Superior temporal gyrus (tissue), 1 donor: Measurements from ENCODE around the gene ASCL5.

Source experiments
- DNase-seq: peaks from one replicate; pipeline ENCODE4 v3.0.0-alpha.2; 2016; ENCODE audit errors: extremely low spot score

The ASCL5 gene

GRCh38 chr1:201085902-201086735 lies 40.9 kb downstream of the ASCL5 start:
- DNase-seq, result peak; percentile 53

DNA sequence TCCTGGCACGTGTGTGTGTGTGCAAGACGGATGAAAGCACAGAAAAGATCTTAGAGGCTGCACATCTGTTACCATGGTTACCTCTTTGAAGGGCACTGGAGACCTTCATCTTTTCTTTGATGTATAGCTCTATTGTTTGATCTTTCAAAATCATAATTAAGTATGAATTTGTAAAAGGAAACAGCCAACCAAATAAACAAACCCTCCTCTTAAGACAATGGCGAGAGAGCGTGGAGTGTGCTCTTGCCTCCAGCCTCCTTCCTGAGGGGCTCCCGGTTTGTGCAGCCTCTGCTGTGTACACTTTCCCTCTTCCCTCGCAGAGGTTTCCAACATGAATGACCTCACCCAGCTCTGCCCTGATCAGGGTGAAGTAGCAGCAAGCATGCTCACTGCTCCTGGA lies 42.7 kb downstream of the ASCL5 start:
- no peak for DNase-seq

DNA sequence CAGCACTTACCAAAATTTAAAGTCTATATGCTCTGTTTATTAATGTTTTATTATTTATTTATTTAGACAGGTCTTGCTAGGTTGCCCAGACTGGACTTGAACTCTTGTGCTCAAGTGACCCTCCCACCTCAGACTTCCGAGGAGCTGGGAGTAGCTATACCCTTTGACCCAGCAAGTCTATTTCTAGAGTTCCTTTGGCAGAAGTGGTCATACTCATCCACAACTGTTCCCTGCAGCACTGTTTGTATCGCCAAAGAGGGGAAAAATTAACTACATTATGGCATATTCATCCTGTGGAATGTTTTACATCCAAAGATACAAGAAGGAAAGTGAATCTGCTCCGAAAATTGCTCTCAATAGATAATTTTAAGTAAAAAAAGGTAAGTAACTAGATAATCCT lies 43.2 kb downstream of the ASCL5 start:
- DNase-seq, result no peak

DNA sequence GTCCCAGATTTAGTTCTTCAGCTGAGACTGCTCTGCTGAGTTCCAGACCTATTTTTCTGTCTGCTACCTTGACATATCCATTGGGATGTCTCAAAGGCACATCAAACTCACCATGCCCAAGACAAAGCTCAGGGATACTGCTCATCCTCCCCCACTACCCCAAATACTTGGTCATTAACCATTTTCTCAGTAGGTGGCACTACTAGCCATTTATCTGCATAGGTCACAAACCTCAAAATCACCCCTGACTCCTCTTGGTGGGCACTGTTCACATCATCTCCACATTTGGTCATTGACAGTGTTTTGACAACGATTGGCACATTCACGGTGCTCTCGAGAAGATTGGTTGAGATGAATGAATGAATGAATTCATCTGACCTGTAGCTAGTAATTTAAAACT lies 46.8 kb downstream of the ASCL5 start:
- DNase-seq, result no peak

- no peak for DNase-seq
Measured at GRCh38 chr1:201077736-201078135, 49.2 kb downstream of the ASCL5 start.

- DNase-seq, result no peak
Measured at GRCh38 chr1:201077116-201077515, 49.9 kb downstream of the ASCL5 start.

- no peak for DNase-seq
Measured at GRCh38 chr1:201076092-201076491, 50.9 kb downstream of the ASCL5 start.

DNA sequence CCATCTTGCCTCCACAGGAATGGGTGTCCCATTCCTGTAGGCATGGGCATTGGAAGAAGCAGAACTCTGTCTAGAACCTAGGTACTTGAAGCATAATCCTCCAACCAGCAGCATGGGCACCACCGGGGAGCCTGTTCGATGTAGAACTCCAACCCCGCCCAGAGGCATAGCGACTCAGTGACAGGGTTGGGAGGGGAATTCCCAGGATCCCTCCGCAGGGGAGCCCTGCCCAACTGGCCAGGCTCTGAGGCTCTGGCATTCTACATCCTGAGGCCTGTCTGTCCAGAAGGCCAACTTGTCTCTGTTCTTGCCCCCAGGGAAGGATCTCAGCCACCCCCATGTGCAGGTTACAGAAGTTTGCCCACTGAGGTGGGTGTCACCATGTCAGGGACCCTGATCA lies 53.0 kb downstream of the ASCL5 start:
- DNase-seq, result no peak

DNA sequence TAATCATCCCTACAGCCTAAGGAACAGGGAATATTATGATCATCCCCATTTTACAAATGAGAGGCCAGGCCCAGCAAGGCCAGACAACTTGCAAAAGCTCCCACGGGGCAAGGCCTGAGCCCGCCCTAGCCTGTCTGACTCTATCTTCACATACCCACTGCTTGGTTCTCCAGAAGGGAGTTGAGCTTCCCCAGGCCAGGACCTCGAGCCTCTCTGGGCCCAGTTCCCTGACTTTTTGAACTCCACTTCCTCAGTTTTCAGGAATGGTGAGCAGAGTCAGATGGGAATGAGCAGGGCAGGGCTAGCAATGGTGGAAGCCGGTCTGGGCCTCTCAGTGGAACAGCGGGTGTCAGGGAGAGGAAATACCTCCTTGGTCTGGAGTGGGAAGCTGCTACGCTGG lies 54.1 kb downstream of the ASCL5 start:
- no peak for DNase-seq

DNA sequence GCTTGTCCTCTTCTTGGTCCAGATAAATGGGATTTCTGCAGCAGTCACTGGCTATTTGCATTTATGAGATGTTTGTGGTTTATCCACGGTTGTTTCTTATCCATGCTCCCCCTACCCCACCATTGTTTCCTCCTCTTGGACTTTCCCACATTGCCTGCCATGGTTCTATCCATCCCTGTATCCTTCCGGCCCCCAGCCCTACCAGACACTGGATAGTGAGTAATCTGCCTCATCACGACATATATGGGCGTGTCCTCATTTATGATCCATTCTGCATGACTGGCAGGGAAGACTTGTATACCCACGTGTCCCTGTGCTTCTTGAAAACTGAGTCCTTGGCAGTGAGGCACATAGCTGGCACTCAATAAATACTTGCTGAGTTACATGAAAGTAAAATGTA lies 54.8 kb downstream of the ASCL5 start:
- DNase-seq, result no peak

- DNase-seq, result no peak
Measured at GRCh38 chr1:201069636-201070035, 57.3 kb downstream of the ASCL5 start.

GRCh38 chr1:201068976-201069375 lies 58.0 kb downstream of the ASCL5 start:
- DNase-seq, result no peak

GRCh38 chr1:201066986-201067385 lies 60.0 kb downstream of the ASCL5 start:
- DNase-seq, result no peak

GRCh38 chr1:201065686-201066085 lies 61.3 kb downstream of the ASCL5 start:
- DNase-seq, result no peak

DNA sequence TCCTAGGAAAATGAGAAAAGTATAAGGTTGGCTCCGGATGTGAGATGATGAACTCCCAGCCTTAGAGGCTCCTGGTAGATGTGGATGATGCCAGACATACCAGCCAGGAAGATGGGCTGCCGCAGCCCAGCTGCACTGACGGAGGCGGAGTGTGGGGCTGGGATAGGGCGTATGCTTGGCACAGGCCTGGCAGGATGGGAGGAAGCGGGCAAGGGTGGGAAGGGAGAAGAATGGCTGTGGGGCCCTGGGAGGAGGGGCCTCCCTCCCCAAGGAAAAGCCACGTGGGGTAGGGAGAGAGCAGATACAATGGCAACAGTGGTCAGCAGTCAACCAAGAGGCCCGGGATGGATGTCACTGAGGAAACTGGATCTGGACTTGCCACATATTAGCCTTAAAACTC lies 62.2 kb downstream of the ASCL5 start:
- DNase-seq, result no peak
